BE2C (cell line): ENCODE results near the gene DNAJC8.

ENCODE experiments used
- DNase-seq: peaks from one replicate; pipeline ENCODE4 v3.0.0-alpha.2; 2020
- H3K27me3 ChIP-seq: fragments of 250-450 bp; sonication (Bioruptor Pico); 2 replicates; pipeline ENCODE4 v1.5.1; 2020; ENCODE audit warnings: mild to moderate bottlenecking
- H3K36me3 ChIP-seq: fragments of 250-450 bp; sonication (Bioruptor Pico); 2 replicates; pipeline ENCODE4 v1.5.1; 2020; ENCODE audit warnings: mild to moderate bottlenecking
- H3K4me1 ChIP-seq: fragments of 250-450 bp; sonication (Bioruptor Pico); 2 replicates; pipeline ENCODE4 v1.5.1; 2020
- H3K4me3 ChIP-seq: 2 replicates; pipeline ENCODE4 v1.5.1; 2011; ENCODE audit warnings: low read depth, low read length
- H3K9me3 ChIP-seq: fragments of 250-450 bp; sonication (Bioruptor Pico); 2 replicates; pipeline ENCODE4 v1.5.1; 2020
- CTCF ChIP-seq: IDR thresholded peaks from 2 replicates; pipeline ENCODE4 v1.5.1; 2012; ENCODE audit warnings: mild to moderate bottlenecking, low read depth, low read length

Gene DNAJC8

GRCh38 chr1:28240024-28240423, 7.2 kb upstream of the DNAJC8 start:
- Histone ChIP-seq H3K4me1 (no peaks in the 10 kb centered on the region), H3K9me3 (no peaks in the 10 kb centered on the region), H3K4me3 (no peak overlapping the region), H3K27me3 (no peaks in the 10 kb centered on the region), H3K36me3 (peaks cover 2% of the 10 kb centered on the region; the same call in 1 of the 2 replicates)
- no peak for TF ChIP-seq CTCF
- DNase-seq: no peak

- Histone ChIP-seq H3K36me3 (peaks cover 2% of the 10 kb centered on the region; the same call in 1 of the 2 replicates), H3K4me1 (no peaks in the 10 kb centered on the region), H3K9me3 (no peaks in the 10 kb centered on the region), H3K4me3 (no peak overlapping the region), H3K27me3 (no peaks in the 10 kb centered on the region)
- TF ChIP-seq CTCF: no peak
- DNase-seq: no peak
These were observed 6.2 kb upstream of the DNAJC8 start for GRCh38 chr1:28239004-28239403.

- TF ChIP-seq CTCF: no peak
- Histone ChIP-seq H3K4me3 (peak overlapping the region; percentile 85), H3K9me3 (no peaks in the 10 kb centered on the region), H3K27me3 (no peaks in the 10 kb centered on the region), H3K36me3 (peaks cover 2% of the 10 kb centered on the region; the same call in 1 of the 2 replicates), H3K4me1 (no peaks in the 10 kb centered on the region)
- DNase-seq: no peak
These were observed 4.0 kb upstream of the DNAJC8 start for GRCh38 chr1:28236656-28237322.

GRCh38 chr1:28235755-28236655, 3.2 kb upstream of the DNAJC8 start, which contains the start of gene ATP5IF1:
Gene ATP5IF1 (plus strand): TSS chr1:28236124. CDS start chr1:28236184, 60 bp downstream.
- H3K4me3 ChIP-seq: peak within 1 kb of the TSS; percentile 85
- no peak for TF ChIP-seq CTCF
- H3K4me1 ChIP-seq: no peaks in the 10 kb centered on the region
- peaks cover 2% of the 10 kb centered on the region; the same call in 1 of the 2 replicates for H3K36me3 ChIP-seq
- no peaks in the 10 kb centered on the region for H3K9me3 ChIP-seq
- peak; percentile 92 for DNase-seq
- no peaks in the 10 kb centered on the region for H3K27me3 ChIP-seq

GRCh38 chr1:28233264-28233606, 406 bp upstream of the DNAJC8 start:
- Histone ChIP-seq H3K4me1 (no peaks in the 10 kb centered on the region), H3K36me3 (peaks cover 6% of the 10 kb centered on the region), H3K27me3 (no peaks in the 10 kb centered on the region), H3K9me3 (no peaks in the 10 kb centered on the region), H3K4me3 (peak overlapping the region; percentile 89; the same call in 1 of the 2 replicates)
- TF ChIP-seq CTCF: no peak
- DNase-seq: no peak
